LNCAP (cell line): ENCODE data around the gene CFP.

ENCODE experiments used
- TF ChIP-seq, protein P1 (sequence below): fragments of 450-650 bp; IDR thresholded peaks from 2 replicates; pipeline ENCODE4 v1.5.1; 2017; ENCODE audit warnings: mild to moderate bottlenecking

Gene CFP

DNA sequence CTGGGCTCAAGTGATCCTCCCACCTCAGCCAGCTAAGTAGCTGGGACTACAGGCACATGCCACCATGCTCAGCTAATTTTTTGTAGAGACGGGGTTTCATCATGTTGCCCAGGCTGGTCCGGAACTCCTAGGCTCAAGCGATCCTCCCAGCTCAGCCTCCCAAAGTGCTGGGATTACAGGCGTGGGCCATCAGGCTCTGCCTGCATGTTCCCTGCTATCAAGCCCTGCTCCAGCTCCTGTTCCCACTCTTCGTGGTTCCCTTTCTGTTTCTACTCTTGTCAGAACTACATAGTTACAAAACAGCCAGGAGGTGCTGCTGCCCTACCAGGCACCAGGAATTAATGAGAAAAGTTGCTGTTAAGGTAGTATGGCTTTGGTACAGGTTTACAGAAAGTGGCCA is 38.7 kb downstream of the CFP start:
- TF ChIP-seq, protein P1, sequence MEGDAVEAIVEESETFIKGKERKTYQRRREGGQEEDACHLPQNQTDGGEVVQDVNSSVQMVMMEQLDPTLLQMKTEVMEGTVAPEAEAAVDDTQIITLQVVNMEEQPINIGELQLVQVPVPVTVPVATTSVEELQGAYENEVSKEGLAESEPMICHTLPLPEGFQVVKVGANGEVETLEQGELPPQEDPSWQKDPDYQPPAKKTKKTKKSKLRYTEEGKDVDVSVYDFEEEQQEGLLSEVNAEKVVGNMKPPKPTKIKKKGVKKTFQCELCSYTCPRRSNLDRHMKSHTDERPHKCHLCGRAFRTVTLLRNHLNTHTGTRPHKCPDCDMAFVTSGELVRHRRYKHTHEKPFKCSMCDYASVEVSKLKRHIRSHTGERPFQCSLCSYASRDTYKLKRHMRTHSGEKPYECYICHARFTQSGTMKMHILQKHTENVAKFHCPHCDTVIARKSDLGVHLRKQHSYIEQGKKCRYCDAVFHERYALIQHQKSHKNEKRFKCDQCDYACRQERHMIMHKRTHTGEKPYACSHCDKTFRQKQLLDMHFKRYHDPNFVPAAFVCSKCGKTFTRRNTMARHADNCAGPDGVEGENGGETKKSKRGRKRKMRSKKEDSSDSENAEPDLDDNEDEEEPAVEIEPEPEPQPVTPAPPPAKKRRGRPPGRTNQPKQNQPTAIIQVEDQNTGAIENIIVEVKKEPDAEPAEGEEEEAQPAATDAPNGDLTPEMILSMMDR, result no peak

DNA sequence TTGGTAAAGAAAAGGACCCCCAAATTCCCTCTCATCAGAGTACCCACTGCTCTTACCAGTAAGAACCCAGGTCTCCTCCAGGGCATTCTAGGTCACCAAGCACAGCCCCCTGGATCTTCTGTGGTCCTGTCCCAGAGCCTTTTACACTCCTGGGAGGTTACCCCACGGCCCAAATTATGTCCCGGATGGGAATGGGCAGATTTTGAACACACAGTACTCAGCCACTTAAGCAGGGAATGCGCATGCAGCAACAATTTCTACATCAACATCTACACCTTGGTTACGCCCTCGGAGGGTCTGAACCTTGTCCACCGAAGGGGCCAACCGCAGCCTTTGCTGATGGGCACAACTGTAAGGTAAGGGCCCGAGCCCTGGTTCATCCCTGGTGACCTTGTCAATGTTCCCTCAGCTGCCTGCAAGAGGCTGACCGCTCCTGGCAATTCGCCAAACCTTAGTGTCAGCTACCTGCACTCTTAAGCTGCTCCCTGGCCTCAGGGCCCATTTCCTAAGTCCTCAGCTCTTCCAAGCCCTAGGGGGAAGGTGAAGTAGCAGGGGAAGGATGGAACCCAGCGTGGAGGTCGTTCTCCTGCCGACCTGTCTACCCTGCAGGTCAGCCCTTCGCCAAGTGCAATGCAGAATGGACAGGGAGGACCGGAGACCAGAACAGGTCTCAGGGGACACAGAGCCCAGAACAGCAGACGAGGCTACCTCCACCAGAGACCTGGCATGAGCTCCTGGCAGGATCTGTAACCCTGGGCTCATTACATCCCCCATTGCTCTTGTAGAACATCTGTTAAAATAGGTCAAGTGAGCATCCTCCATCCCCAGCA is 41.6 kb downstream of the CFP start:
- TF ChIP-seq, protein P1, result no peak

DNA sequence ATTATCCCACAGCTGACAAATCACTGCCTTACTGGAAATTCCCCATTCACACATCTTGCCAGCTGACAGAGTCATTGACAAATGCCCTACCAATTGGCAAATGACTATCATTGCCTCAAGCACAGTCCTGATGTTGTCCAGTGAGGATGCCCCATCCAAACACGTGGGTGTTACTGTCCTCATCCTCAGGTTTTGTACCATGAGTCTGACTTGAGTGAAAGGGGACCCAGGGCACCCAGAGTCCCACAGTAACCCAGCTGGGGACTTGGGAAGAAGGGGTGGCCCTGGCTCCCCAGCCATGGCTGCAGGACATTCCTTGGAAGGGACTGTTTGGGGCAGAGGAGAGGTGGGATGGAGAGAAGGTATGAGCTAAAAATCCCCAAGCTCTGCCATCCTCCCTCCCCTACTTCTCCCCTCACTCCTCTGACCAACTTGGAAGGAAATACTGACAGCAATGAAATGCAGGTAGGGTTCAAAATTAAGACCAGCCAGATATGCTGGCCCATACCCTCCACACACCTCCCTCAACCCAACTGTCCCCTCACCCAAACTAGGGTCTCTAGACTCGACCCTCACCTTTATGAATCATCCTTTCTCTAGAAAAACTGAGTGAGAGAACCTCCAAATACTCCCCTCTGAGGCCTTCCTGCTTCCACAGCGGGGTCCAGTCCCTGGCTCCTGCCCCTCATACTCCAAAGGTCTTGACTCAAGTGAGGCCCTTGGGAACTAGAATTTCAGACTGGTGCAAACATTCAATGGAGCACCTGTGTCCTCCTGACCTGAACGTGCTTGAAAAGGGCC is 42.4 kb downstream of the CFP start:
- TF ChIP-seq, protein P1, result no peak

DNA sequence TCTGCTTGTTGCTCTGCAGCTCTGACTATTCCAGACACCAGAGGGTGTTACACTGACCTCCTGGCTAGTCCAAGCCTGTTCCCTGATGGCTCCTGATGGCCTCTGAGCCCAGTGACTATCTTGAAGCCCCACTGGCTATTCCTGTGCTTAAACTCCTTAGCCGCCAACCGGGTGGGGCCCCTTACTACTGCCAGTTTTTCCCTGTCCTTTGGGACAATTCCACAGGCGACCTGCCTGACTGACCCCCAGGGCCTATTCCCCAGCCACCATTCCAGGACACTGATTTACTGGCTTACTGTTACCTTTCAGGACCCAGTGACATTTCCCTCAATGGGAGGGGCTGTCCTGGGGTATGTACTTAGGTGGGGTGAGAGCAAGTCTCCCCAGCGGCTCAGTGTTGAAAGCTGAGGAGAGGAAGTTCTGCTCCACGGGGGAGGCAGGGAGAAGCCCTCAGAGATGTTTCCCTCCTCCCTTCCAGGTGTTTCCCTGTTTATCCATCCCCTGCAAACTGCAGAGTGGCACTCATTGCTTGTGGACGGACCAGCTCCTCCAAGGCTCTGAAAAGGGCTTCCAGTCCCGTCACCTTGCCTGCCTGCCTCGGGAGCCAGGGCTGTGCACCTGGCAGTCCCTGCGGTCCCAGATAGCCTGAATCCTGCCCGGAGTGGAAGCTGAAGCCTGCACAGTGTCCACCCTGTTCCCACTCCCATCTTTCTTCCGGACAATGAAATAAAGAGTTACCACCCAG is 43.5 kb downstream of the CFP start:
- TF ChIP-seq, protein P1, result no peak

DNA sequence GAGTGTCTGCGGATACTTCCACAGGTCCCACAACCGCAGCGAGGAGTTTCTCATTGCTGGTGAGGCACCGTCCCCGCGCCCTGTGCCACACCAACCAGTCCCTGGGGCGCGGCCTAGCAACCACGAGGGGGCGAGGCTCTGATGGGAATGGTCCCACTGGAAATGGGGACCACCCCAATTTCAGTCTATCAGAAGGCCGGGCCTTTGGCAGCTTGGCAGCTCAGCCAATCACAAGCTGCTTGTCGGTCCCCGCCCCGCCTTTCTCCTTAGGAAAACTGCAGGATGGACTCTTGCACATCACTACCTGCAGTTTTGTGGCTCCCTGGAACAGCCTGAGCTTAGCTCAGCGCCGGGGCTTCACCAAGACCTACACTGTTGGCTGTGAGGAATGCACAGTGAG is 44.5 kb downstream of the CFP start:
- TF ChIP-seq, protein P1, result no peak

DNA sequence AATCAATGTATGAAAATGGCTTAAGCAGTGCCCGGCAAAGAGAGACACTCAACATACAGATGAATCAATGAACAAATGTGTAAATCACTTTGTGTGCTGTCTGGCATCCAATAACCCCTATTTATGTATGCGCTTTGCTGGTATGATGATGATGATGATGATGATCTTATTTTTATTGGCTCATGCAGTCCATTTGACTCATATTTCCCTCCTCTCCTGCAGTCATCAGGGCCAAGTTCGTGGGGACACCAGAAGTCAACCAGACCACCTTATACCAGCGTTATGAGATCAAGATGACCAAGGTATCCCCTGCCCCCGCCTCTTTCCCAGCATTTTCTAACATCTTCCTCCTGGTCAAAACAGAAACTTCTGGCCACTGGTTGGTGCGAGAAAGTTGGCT is 45.0 kb downstream of the CFP start:
- TF ChIP-seq, protein P1, result no peak

DNA sequence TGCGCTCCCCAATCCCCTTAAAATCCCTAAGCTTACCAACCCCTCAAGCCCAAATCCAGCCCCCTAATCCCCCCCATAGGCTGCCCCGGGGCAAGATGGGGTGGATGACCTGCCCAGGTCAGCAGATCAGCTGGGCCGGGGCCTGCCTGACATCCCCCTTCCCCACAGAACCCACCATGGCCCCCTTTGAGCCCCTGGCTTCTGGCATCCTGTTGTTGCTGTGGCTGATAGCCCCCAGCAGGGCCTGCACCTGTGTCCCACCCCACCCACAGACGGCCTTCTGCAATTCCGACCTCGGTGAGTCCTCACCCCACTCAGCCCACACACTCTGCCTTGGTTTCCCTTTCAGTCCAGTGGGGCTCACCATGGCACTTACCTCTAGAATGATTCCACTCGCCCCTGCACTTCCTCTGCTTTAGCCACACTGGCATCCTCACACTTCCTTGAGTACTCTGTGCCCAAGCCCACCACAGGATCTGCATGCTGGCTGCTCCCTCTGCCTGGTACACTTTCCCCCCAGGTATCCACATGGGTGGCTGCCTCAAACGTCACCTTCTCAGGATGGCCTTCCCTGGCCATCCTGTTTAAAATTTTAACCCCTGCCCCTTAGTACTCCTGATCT is 46.4 kb downstream of the CFP start:
- TF ChIP-seq, protein P1, result no peak
